Astrocyte of the cerebellum (primary cell): ENCODE results near the gene NR1H3.
A peak's percentile ranks its signal among the peaks of the same experiment; 100 is the strongest.
"Not testable (repeated sequence)": the region's sequence is repeated elsewhere in the genome, so short reads cannot be mapped to it uniquely, and the experiment has no call there.

Source experiments
- DNase-seq: peaks from one replicate; pipeline ENCODE4 v3.0.0-alpha.2; 2011; ENCODE audit warnings: low read depth
- H3K4me3 ChIP-seq: 2 replicates; pipeline ENCODE4 v1.5.1; 2011; ENCODE audit warnings: mild to moderate bottlenecking, low read depth, low read length, moderate library complexity
- CTCF ChIP-seq: IDR thresholded peaks from 2 replicates; pipeline ENCODE4 v1.5.1; 2012; ENCODE audit warnings: low read length, low read depth, moderate library complexity, mild to moderate bottlenecking; ENCODE audit errors: missing control alignments
- in situ Hi-C: cut with HindIII; loops from 2 replicates; pipeline ENCODE4 v1.10.0; 2017; ENCODE audit warnings: low sequenced_read_pairs

NR1H3 gene

DNA sequence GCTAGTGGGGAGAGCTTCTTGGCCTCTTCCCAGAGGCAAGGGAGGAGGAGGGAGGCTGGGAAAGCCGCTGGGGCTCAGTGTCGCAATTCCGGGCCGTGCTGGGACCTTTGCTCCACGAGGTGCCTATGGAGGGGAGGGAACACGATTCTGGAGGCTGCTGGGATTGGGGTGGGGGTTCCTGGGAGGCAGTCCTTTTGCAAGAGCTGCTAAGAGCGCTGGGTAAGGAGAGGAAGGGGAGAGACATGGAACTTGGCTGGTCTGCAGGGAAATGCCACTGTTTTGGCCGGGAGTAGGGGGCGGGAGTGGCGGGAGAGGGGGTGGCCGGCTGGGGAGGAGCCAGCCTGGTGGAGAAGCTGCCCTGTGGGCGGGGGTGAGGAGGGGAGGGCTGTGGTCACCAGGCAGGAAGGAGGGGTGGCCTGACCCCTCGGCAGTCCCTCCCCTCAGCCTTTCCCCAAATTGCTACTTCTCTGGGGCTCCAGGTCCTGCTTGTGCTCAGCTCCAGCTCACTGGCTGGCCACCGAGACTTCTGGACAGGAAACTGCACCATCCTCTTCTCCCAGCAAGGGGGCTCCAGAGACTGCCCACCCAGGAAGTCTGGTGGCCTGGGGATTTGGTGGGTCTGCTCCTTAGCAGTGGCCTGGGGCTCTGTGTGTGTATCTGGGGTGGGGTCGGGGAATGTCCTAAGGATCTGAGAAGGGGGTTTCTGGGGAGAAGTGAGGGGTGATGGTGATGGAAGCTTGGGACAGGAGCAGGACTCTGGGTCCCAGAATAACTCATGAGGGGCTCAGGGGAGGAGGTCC is at the start of gene NR1H3:
NR1H3 (plus strand) TSS at position 480 of the 800 bp plus-strand sequence. CDS start 1,221 bp downstream, outside the sequence.
- in situ Hi-C loops, result no loop called here
- no peak for DNase-seq
- H3K4me3 ChIP-seq, result peak within 1 kb of the TSS; percentile 9
- peak; percentile 75 for TF ChIP-seq CTCF

- in situ Hi-C loops, H3K4me3 ChIP-seq, DNase-seq: not testable (repeated sequence)
These were observed 49.7 kb upstream of the NR1H3 start for GRCh38 chr11:47208008-47208552.

- in situ Hi-C loops, result no loop called here
- no peak for TF ChIP-seq CTCF
- DNase-seq, result no peak
- no peak overlapping the region for H3K4me3 ChIP-seq
These were observed 49.2 kb upstream of the NR1H3 start for GRCh38 chr11:47208628-47209027.

GRCh38 chr11:47212938-47213337 is 44.9 kb upstream of the NR1H3 start:
- no peak for DNase-seq
- in situ Hi-C loops, result no loop called here

DNA sequence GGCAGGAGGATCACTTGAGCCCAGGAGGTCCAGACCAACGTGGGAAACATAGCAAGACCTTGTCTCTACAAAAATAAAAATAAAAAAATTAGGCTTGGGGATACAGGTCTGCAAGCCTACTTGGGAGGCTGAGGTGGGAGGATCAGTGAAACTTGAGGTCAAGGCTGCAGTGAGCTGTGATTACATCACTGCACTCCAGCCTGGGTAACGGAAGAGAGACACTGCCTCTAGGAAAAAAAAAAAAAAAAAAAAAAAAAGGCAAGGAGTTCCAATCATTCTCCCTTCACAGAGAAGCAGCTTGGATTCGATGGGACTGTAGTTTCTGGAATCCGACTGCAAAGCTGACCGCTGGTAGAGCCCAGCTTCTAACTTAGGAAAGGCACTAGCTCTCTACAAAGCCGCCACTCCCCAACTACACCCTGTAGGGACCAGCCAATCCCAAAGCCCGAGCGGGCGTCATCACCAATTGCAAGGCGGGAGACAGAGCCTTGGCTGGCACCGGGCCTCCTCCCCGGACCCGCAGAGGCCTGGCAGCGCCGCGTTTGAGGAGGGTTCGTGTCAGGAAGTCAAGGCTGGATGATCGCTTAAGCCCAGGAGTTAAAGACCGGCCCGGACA is 43.7 kb upstream of the NR1H3 start:
- in situ Hi-C loops, result no loop called here
- H3K4me3 ChIP-seq, result peak overlapping the region; percentile 52
- DNase-seq, result peak; percentile 44
- no peak for TF ChIP-seq CTCF

More at GRCh38 chr11:47212938-47213337, 44.9 kb upstream of the NR1H3 start:
- no peak overlapping the region for H3K4me3 ChIP-seq
- TF ChIP-seq CTCF, result no peak

- TF ChIP-seq CTCF, result no peak
These were observed 42.4 kb upstream of the NR1H3 start for GRCh38 chr11:47215366-47215910.

More at GRCh38 chr11:47215366-47215910, 42.4 kb upstream of the NR1H3 start:
- H3K4me3 ChIP-seq, result peak overlapping the region; percentile 52
- in situ Hi-C loops, result no loop called here
- no peak for DNase-seq
